Measurements from ENCODE around the gene KLK14.

Gene KLK14

DNA sequence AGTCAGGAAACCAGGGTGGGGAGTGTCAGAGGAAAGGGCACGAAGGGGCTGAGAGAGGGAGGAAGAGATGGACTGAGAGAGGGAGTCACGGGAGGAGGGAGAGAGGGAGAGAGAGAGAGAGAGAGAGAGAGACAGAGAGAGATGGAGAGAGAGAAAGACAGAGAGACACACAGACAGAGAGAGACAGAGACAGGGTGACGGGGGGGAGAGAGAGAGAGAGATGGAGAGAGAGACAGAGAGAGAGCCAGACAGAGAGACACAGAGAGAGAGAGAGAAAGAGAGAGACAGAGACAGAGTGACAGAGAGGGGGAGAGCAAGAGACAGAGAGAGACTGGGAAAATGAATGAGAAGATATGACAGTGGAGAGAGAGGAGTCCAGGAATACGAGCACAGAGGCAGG is 494 bp upstream of the KLK14 start:
- no peak for DNase-seq

DNA sequence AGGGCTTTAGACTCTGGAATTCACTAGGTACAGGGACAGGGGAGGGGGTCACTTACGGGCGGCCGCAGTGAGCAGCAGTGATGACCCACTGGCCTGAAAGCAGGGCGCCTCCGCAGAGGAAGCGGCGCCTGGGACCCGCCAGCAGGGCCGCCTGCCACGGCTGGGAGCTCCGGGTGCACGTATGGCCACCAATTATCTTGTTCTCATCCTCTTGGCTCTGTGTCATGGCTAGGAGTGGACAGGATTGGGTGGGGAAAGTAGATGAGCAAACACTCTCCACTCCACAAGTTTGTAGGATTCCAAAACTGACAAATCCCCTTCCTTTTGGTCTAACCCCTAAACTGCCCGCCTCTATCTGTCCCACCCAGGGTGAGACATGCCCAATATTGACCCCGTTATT is 1.2 kb downstream of the KLK14 start:
- DNase-seq: no peak

- DNase-seq: no peak
These were observed 3.1 kb downstream of the KLK14 start for GRCh38 chr19:51079481-51080110.

- DNase-seq: no peak
These were observed 4.0 kb downstream of the KLK14 start for GRCh38 chr19:51078731-51079130.

GRCh38 chr19:51078104-51078503 is 4.6 kb downstream of the KLK14 start:
- DNase-seq: no peak

DNA sequence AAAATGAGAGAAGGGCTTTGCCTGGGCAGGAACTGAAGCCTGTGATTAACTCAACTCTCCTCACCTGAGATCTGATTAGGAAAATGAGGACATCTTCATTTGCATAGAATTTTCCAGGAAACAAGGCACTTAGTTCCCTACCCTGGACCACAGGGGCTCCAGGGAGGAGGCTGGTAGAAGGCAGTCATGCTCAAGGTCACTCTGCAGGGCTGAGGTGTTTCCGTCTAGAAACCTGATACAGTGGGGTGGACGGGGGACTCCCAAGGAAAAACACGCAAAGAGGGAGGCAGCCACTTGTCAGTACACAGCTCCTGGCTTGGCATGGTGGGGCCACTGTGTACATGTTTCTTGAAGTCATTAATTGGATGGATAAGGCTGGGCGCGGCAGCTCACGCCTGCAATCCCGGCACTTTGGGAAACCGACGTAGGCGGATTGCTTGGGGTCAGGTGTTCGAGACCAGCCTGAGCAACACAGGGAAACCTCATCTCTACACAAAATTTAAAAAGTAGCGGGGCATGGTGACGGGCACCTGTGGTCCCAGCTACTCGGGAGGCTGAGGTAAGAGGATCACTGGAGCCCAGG is 6.0 kb downstream of the KLK14 start:
- DNase-seq: no peak

GRCh38 chr19:51075998-51076397 is 6.7 kb downstream of the KLK14 start:
- DNase-seq: no peak

- DNase-seq: no peak
These were observed 11.6 kb downstream of the KLK14 start for GRCh38 chr19:51071095-51071405.

DNA sequence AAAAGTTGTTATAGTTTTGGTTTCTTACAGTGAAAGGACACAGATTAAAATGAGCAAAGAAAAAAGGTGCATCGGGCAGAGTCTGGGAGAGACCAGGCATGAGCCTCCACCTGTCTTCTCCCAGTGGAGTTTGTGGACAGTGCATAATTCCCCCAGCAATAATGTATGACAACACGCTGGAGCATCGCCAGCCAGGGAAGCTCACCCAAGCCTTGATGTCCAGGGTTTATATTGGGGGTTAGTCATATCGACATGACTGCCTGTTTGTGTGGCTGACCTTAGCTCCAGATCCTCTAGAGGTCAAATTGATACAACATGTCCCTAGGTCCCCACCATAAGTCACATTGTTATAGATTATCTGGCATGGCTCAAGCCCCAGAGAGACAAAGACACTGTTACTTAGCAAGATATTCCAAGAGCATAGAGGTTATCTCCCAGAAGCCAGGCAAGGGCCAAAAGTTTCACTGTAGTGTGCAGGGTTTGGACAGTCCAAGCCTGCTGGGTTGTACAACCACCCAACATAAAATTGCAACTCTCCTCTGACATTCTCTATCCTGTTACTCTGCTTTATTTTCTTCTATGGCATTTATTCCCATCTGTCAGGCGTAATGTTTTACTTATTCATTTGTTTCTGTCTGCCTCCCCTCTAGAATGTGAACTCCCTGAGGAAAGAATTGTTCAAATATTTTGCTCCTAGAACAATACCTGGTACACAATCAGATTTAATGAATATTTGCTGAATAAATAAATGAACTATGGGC is 12.2 kb downstream of the KLK14 start:
- DNase-seq: no peak

GRCh38 chr19:51066393-51067186 is 16.1 kb downstream of the KLK14 start:
- DNase-seq: peak; percentile 4

GRCh38 chr19:51065221-51065960 is 17.3 kb downstream of the KLK14 start:
- DNase-seq: no peak

DNA sequence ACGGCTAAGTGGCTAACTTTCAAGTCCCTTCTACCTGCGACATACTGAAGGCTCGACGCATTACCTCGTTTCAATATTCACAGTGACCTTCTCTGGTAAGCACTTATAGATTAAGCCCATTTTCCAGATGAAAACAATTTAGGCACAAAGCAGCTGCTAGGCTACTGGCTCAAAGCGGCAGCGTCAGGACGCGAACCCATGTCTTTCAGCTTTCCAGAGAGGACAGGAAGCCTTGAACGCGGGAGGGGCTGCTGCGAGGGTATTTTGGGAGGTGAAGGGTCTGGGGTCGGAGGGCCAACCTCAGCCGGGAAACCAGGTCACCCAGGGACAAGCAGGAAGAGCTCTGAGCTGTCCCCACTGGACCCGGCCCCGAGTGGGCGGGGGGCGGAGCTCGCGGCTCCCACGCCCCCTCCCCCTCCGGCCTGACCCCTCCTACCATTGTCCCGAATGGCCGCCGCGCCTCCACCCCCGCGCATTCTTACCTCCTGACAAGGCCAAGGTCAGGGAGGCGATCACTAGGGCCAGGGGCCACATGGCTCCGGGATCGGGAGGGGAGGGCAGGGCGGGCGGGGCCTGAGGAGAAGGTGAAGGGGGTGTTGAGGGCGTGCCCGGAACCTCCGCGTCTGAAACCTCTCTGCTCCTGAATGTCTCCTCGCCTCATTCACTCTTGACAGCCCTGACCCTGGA is 18.0 kb downstream of the KLK14 start, which contains the start of gene KLK13:
Gene KLK13 (minus strand): TSS at position 559 of the 687 bp plus-strand sequence. CDS start 25 bp downstream, at position 534.
- no peak for DNase-seq

- DNase-seq: no peak
These were observed 19.0 kb downstream of the KLK14 start for GRCh38 chr19:51063664-51064063.

GRCh38 chr19:51060973-51061372 is 21.7 kb downstream of the KLK14 start:
- no peak for DNase-seq

GRCh38 chr19:51060336-51060735 is 22.4 kb downstream of the KLK14 start:
- DNase-seq: no peak

- DNase-seq: no peak
These were observed 23.0 kb downstream of the KLK14 start for GRCh38 chr19:51059715-51060114.

- no peak for DNase-seq
These were observed 26.8 kb downstream of the KLK14 start for GRCh38 chr19:51055866-51056265.

DNA sequence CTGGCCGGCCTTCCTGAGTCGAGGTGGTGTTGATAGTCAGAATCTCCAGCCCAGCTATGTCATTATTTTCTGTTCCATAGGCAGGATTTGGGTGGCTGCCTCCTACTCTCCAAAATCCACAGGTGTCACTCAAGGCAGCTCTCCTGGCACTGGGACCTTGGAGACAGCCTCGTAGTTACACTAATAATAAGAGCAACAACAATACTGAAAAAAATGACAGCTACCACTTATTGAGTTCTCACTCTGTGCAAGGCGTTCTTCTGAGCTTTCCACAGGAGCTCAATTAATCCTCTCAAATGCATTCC is 35.7 kb downstream of the KLK14 start:
- DNase-seq: no peak

- no peak for DNase-seq
These were observed 38.4 kb downstream of the KLK14 start for GRCh38 chr19:51044327-51044726.

DNA sequence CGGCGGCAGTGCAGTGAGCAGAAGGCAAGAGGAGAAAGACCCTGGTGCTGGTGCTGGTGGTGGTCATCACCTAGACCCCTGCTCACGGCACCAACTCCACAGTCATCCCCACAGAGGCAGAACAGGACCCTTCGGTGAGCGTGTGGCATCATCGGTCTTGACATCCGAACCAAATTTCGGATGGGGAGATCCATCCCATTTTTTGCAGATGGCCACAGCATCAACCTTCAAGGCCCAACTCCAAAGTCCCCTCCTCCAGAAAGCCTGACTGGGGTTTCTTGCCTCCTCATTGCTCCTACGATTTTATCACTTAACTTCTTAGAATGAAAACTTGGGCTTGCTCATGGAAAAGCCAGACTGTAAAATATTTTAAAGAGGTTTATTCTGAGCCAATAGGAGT is 39.2 kb downstream of the KLK14 start:
- no peak for DNase-seq

DNA sequence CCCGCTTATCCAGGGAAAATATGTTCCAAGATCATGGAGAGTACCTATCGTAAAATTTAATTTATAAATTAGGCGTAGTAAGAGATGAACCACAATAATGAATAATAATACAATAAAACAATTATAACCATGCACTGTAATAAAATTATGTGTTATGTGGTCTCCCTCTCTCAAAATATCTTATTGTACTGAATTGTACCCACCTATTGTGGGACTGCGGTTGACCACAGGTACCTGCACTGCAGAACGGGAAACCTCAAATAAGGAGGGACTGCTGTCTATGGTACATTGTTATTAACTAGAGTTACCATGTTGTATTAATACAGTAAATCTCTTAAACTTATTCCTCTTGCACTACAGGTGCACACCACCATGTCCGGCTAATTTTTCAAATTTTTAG is 42.5 kb downstream of the KLK14 start:
- DNase-seq: no peak

GRCh38 chr19:51036519-51036918 is 46.2 kb downstream of the KLK14 start:
- DNase-seq: no peak

All from activated CD8-positive, alpha-beta memory T cell treated with anti-CD3 and anti-CD28 coated beads for 24 hours (primary cell).